Right lobe of liver (tissue), 6 donors: Measurements from ENCODE around the gene PTGDS. TPM values are rescaled to one million over a fixed set of nuclear protein-coding genes. Genes with fewer than 3 reads are reported as not detected.

Source experiments
- ATAC-seq, 4 donors: fragments of 200-7000 bp; cut with Tn5 transposase; one replicate each; pipeline ENCODE4 v1.9.1; 2020; ENCODE audit warnings: mild to moderate bottlenecking in 4 of 4, moderate library complexity in 4 of 4
- DNase-seq, 3 donors: peaks; one replicate each; pipeline ENCODE4 v3.0.0-alpha.2; 2020
- H3K27ac ChIP-seq, 3 donors: fragments of 200-600 bp; one replicate each; pipeline ENCODE4 v1.8.0; 2022
- H3K27me3 ChIP-seq, 2 donors: fragments of 200-600 bp; one replicate each; pipeline ENCODE4 v1.8.0; 2022
- H3K36me3 ChIP-seq, 4 donors: fragments of 200-600 bp; sonication (generic) in 1 of 4; one replicate each; pipeline versions ENCODE4 v1.5.1 to v1.8.0; 2017 to 2022; ENCODE audit warnings: control low read depth in 1 of 4
- H3K4me1 ChIP-seq, 4 donors: fragments of 200-600 bp; sonication (generic) in 1 of 4; one replicate each; pipeline versions ENCODE4 v1.5.1 to v1.8.0; 2017 to 2022; ENCODE audit warnings: control low read depth in 1 of 4
- H3K4me3 ChIP-seq, 3 donors: fragments of 200-600 bp; one replicate each; pipeline ENCODE4 v1.8.0; 2022
- H3K9me3 ChIP-seq, 4 donors: fragments of 200-600 bp; sonication (generic) in 1 of 4; one replicate each; pipeline versions ENCODE4 v1.5.1 to v1.8.0; 2017 to 2022; ENCODE audit warnings: control low read depth in 1 of 4
- CTCF ChIP-seq, 4 donors: fragments of 200-600 bp in 3 of 4; fragments of 450-650 bp in 1 of 4; IDR thresholded peaks; one replicate each; pipeline versions ENCODE4 v1.5.1 to v1.8.0; 2016 to 2022; ENCODE audit warnings: antibody characterized with exemption in 4 of 4, mild to moderate bottlenecking in 2 of 4
- POLR2A ChIP-seq: fragments of 450-650 bp; IDR thresholded peaks from one replicate; pipeline ENCODE4 v1.6.1; 2017; ENCODE audit warnings: antibody characterized with exemption, mild to moderate bottlenecking
- WGBS: methylation state at CpG from one replicate; pipeline ENCODE4 v1.1.6; 2018; ENCODE audit warnings: low coverage, low lambda C conversion rate; ENCODE audit not compliant: insufficient coverage; ENCODE audit errors: missing lambda C conversion rate; 5-methylcytosine and 5-hydroxymethylcytosine counted together
- intact Hi-C, 2 donors: fragments of 100-400 bp; cut with DNase I; formaldehyde crosslinking; loops; one replicate each; pipeline versions ENCODE4 v1.11.2 to v1.14.1; 2022
- total RNA-seq, 6 experiments: library from RNA; depleted of rRNA in 2 of 6; stranded (reverse); fragments of >200 nt in 2 of 6; fragmentation: NEBNext Ultra II Directional in 3 of 6; extraction: Animal tissue kit (Norgen Biotek cat#: 25700) in 3 of 6; gene quantifications; one replicate each; pipeline versions ENCODE4 v1.1.0 to v1.2.4, GENCODE V29; 2016 to 2023
- donor health status: DM: no; HTN: yes; CAD: no.
- donor health status: DM: no; HTN: no; CAD: no.
- donor health status: DM: no; HTN: no; CAD: no.
- donor health status: DM: no; HTN: yes; CAD: no.
- donor health status: DM: no; HTN: yes; CAD: no.

PTGDS gene
- total RNA-seq, 6 experiments from 2014 or later, result 4.3 to 21.9 (median 6.0) TPM

GRCh38 chr9:136942112-136942880 is 35.0 kb upstream of the PTGDS start:
- WGBS, result no CpG with 5 or more reads among the region's 60 CpGs
- ATAC-seq (no peak), DNase-seq (peak in 2 of 3 donors; percentile 55 to 66)
- TF ChIP-seq POLR2A (no peak), CTCF (IDR thresholded peaks at IDR 0.05) (no peak)
- peaks cover 0 to 50% (median 22%) of the 10 kb centered on the region in 4 donors for H3K4me1 ChIP-seq
- intact Hi-C loops, result loop anchor here in 1 of 2 donors (10.0 kb wide), 2 partner anchors 57 to 93 kb away; partner anchors contain the start of genes FUT7 and TRAF2
- no peaks in the 10 kb centered on the region for H3K9me3 ChIP-seq
- peak overlapping the region in 2 of 3 donors; percentile 88 to 98 for H3K27ac ChIP-seq
- H3K4me3 ChIP-seq, result no peak overlapping the region
- H3K27me3 ChIP-seq, result no peaks in the 10 kb centered on the region
- peaks cover 6 to 24% (median 22%) of the 10 kb centered on the region in 4 donors for H3K36me3 ChIP-seq

- TF ChIP-seq CTCF (IDR thresholded peaks at IDR 0.05) (no peak), POLR2A (no peak)
- H3K27ac ChIP-seq, result peak overlapping the region; percentile 88 to 98 (median 93)
- H3K27me3 ChIP-seq, result no peaks in the 10 kb centered on the region
- H3K4me1 ChIP-seq, result peaks cover 0 to 48% (median 22%) of the 10 kb centered on the region in 4 donors
- DNase-seq, result peak in 1 of 3 donors; percentile 62
- 70% methylated on average over 2 of the region's 16 CpGs for WGBS
- H3K9me3 ChIP-seq, result no peaks in the 10 kb centered on the region
- ATAC-seq, result no peak
- H3K4me3 ChIP-seq, result peak overlapping the region; percentile 72 to 94 (median 75)
- H3K36me3 ChIP-seq, result peaks cover 6 to 24% (median 22%) of the 10 kb centered on the region in 4 donors
- intact Hi-C loops, result loop anchor here in 1 of 2 donors (10.0 kb wide), 2 partner anchors 58 to 92 kb away; partner anchors contain the start of genes FUT7 and TRAF2
These were observed 34.4 kb upstream of the PTGDS start for GRCh38 chr9:136942881-136943230.

- no CpG with 5 or more reads among the region's 61 CpGs for whole genome bisulfite sequencing
- Histone ChIP-seq H3K4me1 (peaks cover 0 to 51% (median 23%) of the 10 kb centered on the region in 4 donors), H3K4me3 (peak overlapping the region; percentile 72 to 94 (median 75)), H3K27me3 (no peaks in the 10 kb centered on the region), H3K36me3 (peaks cover 6 to 24% (median 22%) of the 10 kb centered on the region in 4 donors), H3K27ac (peak overlapping the region; percentile 88 to 98 (median 93)), H3K9me3 (no peaks in the 10 kb centered on the region)
- no peak for TF ChIP-seq POLR2A
- TF ChIP-seq CTCF (IDR thresholded peaks at IDR 0.05), result no peak
- intact Hi-C loops, result loop anchor here in 1 of 2 donors (10.0 kb wide), 2 partner anchors 59 to 91 kb away; partner anchors contain the start of genes FUT7 and TRAF2
- ATAC-seq, result no peak
- DNase-seq, result peak; percentile 59 to 71 (median 63)
These were observed 33.8 kb upstream of the PTGDS start for GRCh38 chr9:136943291-136944211.

GRCh38 chr9:136944212-136944518 is 33.1 kb upstream of the PTGDS start:
- intact Hi-C loops, result loop anchor here in 1 of 2 donors (10.0 kb wide), 2 partner anchors 59 to 91 kb away; partner anchors contain the start of genes FUT7 and TRAF2
- Histone ChIP-seq H3K27ac (peak overlapping the region; percentile 88 to 98 (median 93)), H3K4me1 (peaks cover 0 to 49% (median 23%) of the 10 kb centered on the region in 4 donors), H3K4me3 (peak overlapping the region; percentile 72 to 94 (median 75)), H3K36me3 (peaks cover 6 to 24% (median 22%) of the 10 kb centered on the region in 4 donors), H3K27me3 (no peaks in the 10 kb centered on the region), H3K9me3 (no peaks in the 10 kb centered on the region)
- DNase-seq (no peak), ATAC-seq (peak in 2 of 4 donors; percentile 0 to 1)
- no peak for TF ChIP-seq CTCF (IDR thresholded peaks at IDR 0.05)
- TF ChIP-seq POLR2A, result no peak
- no CpG with 5 or more reads among the region's 45 CpGs for WGBS
